GM21529 (cell line): ENCODE measurements around the gene ADGRF5.
"Not testable (repeated sequence)": the region's sequence is repeated elsewhere in the genome, so short reads cannot be mapped to it uniquely, and the experiment has no call there.

Experiments used
- ATAC-seq: cut with Tn5 transposase; IDR thresholded peaks from one replicate; pipeline ENCODE4 v1.9.1; 2021; ENCODE audit not compliant: unreplicated experiment

The ADGRF5 gene

GRCh38 chr6:46893648-46894047, 28.1 kb downstream of the ADGRF5 start:
- ATAC-seq, result no peak

- no peak for ATAC-seq
These were observed 30.4 kb downstream of the ADGRF5 start for GRCh38 chr6:46891252-46891795.

GRCh38 chr6:46888578-46888977, 33.2 kb downstream of the ADGRF5 start:
- no peak for ATAC-seq

- no peak for ATAC-seq
These were observed 33.7 kb downstream of the ADGRF5 start for GRCh38 chr6:46888031-46888430.

- no peak for ATAC-seq
These were observed 39.1 kb downstream of the ADGRF5 start for GRCh38 chr6:46882645-46883044.

GRCh38 chr6:46879003-46879402, 42.7 kb downstream of the ADGRF5 start:
- ATAC-seq, result no peak

GRCh38 chr6:46876126-46876525, 45.6 kb downstream of the ADGRF5 start:
- ATAC-seq, result no peak

GRCh38 chr6:46867411-46867810, 54.3 kb downstream of the ADGRF5 start:
- no peak for ATAC-seq

- no peak for ATAC-seq
These were observed 56.5 kb downstream of the ADGRF5 start for GRCh38 chr6:46865221-46865620.

GRCh38 chr6:46863791-46864190, 57.9 kb downstream of the ADGRF5 start:
- ATAC-seq, result no peak

GRCh38 chr6:46862381-46862780, 59.4 kb downstream of the ADGRF5 start:
- ATAC-seq, result no peak

GRCh38 chr6:46855966-46856365, 65.8 kb downstream of the ADGRF5 start:
- ATAC-seq, result peak; percentile 52

- ATAC-seq, result not testable (repeated sequence)
These were observed 70.2 kb downstream of the ADGRF5 start for GRCh38 chr6:46851576-46851975.

GRCh38 chr6:46850792-46851191, 70.9 kb downstream of the ADGRF5 start:
- ATAC-seq, result no peak

GRCh38 chr6:46849361-46849690, 72.4 kb downstream of the ADGRF5 start:
- ATAC-seq, result no peak

- ATAC-seq, result peak; percentile 98
These were observed 72.9 kb downstream of the ADGRF5 start for GRCh38 chr6:46848684-46849360.

- ATAC-seq, result no peak
These were observed 76.6 kb downstream of the ADGRF5 start for GRCh38 chr6:46845126-46845525.

- not testable (repeated sequence) for ATAC-seq
These were observed 79.4 kb downstream of the ADGRF5 start for GRCh38 chr6:46842252-46842846.

- no peak for ATAC-seq
These were observed 83.7 kb downstream of the ADGRF5 start for GRCh38 chr6:46838033-46838432.

GRCh38 chr6:46834991-46835390, 86.7 kb downstream of the ADGRF5 start:
- ATAC-seq, result not testable (repeated sequence)

- not testable (repeated sequence) for ATAC-seq
These were observed 87.4 kb downstream of the ADGRF5 start for GRCh38 chr6:46834257-46834916.

- no peak for ATAC-seq
These were observed 88.9 kb downstream of the ADGRF5 start for GRCh38 chr6:46832816-46833215.
